GM23338 (cell line): ENCODE measurements around the gene ADAM11. TPM values are rescaled to one million over a fixed set of nuclear protein-coding genes. Genes with fewer than 3 reads are reported as not detected.
"Not testable (repeated sequence)": the region's sequence is repeated elsewhere in the genome, so short reads cannot be mapped to it uniquely, and the experiment has no call there.

Experiments
- ATAC-seq: fragments of 200-7000 bp; cut with Tn5 transposase; 3 replicates; pipeline ENCODE4 v1.9.1; 2020
- DNase-seq: peaks from one replicate; pipeline ENCODE4 v3.0.0-alpha.2; 2015; ENCODE audit warnings: low spot score
- H2AFZ ChIP-seq: fragments of 200-600 bp; sonication (generic); 2 replicates; pipeline ENCODE4 v1.8.0; 2016; ENCODE audit warnings: antibody characterized with exemption, mild to moderate bottlenecking, moderate library complexity
- H3F3A ChIP-seq: fragments of 200-600 bp; sonication (generic); replicated peaks from 2 replicates; pipeline ENCODE4 v1.8.0; 2017; ENCODE audit warnings: antibody characterized with exemption, mixed run types, low read depth
- H3K27ac ChIP-seq: fragments of 200-600 bp; sonication (generic); 2 replicates; pipeline ENCODE4 v1.6.1; 2016; ENCODE audit warnings: low read depth
- H3K27me3 ChIP-seq: fragments of 200-600 bp; sonication (generic); 2 replicates; pipeline ENCODE4 v1.8.0; 2016; ENCODE audit warnings: mild to moderate bottlenecking, mixed run types, moderate library complexity; ENCODE audit not compliant: insufficient read depth
- H3K36me3 ChIP-seq: fragments of 200-600 bp; sonication (generic); 2 replicates; pipeline ENCODE4 v1.8.0; 2016; ENCODE audit warnings: mild to moderate bottlenecking; ENCODE audit not compliant: insufficient read depth
- H3K4me1 ChIP-seq: fragments of 200-600 bp; sonication (generic); 2 replicates; pipeline ENCODE4 v1.8.0; 2016; ENCODE audit warnings: mild to moderate bottlenecking, moderate library complexity; ENCODE audit not compliant: insufficient read depth
- H3K4me2 ChIP-seq: fragments of 200-600 bp; sonication (generic); 2 replicates; pipeline ENCODE4 v1.7.1; 2017; ENCODE audit warnings: mixed run types
- H3K4me3 ChIP-seq: fragments of 200-600 bp; sonication (generic); 2 replicates; pipeline ENCODE4 v1.6.1; 2016; ENCODE audit warnings: mixed run types
- H3K79me2 ChIP-seq: fragments of 200-600 bp; sonication (generic); replicated peaks from 2 replicates; pipeline ENCODE4 v1.8.0; 2017; ENCODE audit warnings: mild to moderate bottlenecking; ENCODE audit not compliant: insufficient read depth
- H3K9me2 ChIP-seq: fragments of 200-600 bp; sonication (generic); 2 replicates; pipeline ENCODE4 v1.8.0; 2017; ENCODE audit not compliant: insufficient read depth
- H4K20me1 ChIP-seq: fragments of 200-600 bp; sonication (generic); replicated peaks from 2 replicates; pipeline ENCODE4 v1.8.0; 2017; ENCODE audit warnings: mild to moderate bottlenecking; ENCODE audit not compliant: insufficient read depth
- H3K27ac Mint-ChIP-seq: 2 replicates; pipeline ENCODE4 v1.8.0; 2020; ENCODE audit warnings: inconsistent platforms, mild to moderate bottlenecking, moderate library complexity, mixed read lengths
- H3K27me3 Mint-ChIP-seq: 3 replicates; pipeline ENCODE4 v1.8.0; 2022; ENCODE audit warnings: low read depth, mild to moderate bottlenecking, moderate library complexity, mixed read lengths, inconsistent platforms; ENCODE audit not compliant: insufficient read depth, poor library complexity
- H3K36me3 Mint-ChIP-seq: 3 replicates; pipeline ENCODE4 v1.8.0; 2021; ENCODE audit warnings: low read depth, mild to moderate bottlenecking, inconsistent platforms, moderate library complexity, mixed read lengths
- H3K4me1 Mint-ChIP-seq: 3 replicates; pipeline ENCODE4 v1.8.0; 2020; ENCODE audit warnings: mild to moderate bottlenecking, inconsistent platforms, mixed read lengths
- H3K4me3 Mint-ChIP-seq: 3 replicates; pipeline ENCODE4 v1.8.0; 2021; ENCODE audit warnings: moderate library complexity, mild to moderate bottlenecking, inconsistent platforms, mixed read lengths
- H3K9me3 Mint-ChIP-seq: 3 replicates; pipeline ENCODE4 v1.8.0; 2020; ENCODE audit warnings: moderate library complexity, mild to moderate bottlenecking, inconsistent platforms, mixed read lengths
- POLR2AphosphoS5 ChIP-seq: IDR thresholded peaks from 2 replicates; pipeline ENCODE4 v1.6.1; 2016; ENCODE audit warnings: antibody characterized with exemption, low read depth
- ZNF331 ChIP-seq: fragments of 250-450 bp; sonication (Bioruptor Pico); IDR thresholded peaks from 2 replicates; pipeline ENCODE4 v1.5.0; 2020; ENCODE audit warnings: low read depth, mild to moderate bottlenecking, moderate library complexity
- ZNF462 ChIP-seq: fragments of 250-450 bp; sonication (Bioruptor Pico); IDR thresholded peaks from 2 replicates; pipeline ENCODE4 v1.5.0; 2020; ENCODE audit warnings: mild to moderate bottlenecking, moderate library complexity
- polyA plus RNA-seq: library from polyadenylated mRNA; unstranded; fragments of >200 nt; fragmentation: Nextera tagmentation; extraction: Ambion mirVana; gene quantifications from 2 replicates; pipeline ENCODE4 v1.2.1, GENCODE V29; 2016
- total RNA-seq: library from RNA; depleted of rRNA; stranded (reverse); fragments of >200 nt; shearing (Covaris generic); gene quantifications from 2 replicates; pipeline ENCODE4 v1.2.3, GENCODE V29; 2014

The ADAM11 gene
- total and polyA plus RNA-seq, 2 experiments from 2014 or later: 0.55 to 4.7 TPM

GRCh38 chr17:44825236-44825635, 66.4 kb downstream of the ADAM11 start:
- Histone ChIP-seq H3K4me1 (peaks cover 19% of the 10 kb centered on the region), H4K20me1 (peaks cover 64% of the 10 kb centered on the region), H3K79me2 (peaks cover 92% of the 10 kb centered on the region)
- not testable (repeated sequence) for H3K27ac Mint-ChIP-seq, H3K27ac ChIP-seq, H3K4me2 ChIP-seq, H3K9me2 ChIP-seq, ATAC-seq, H3K4me3 Mint-ChIP-seq, DNase-seq, H3K9me3 Mint-ChIP-seq, H3K4me3 ChIP-seq, H3K36me3 ChIP-seq, H2AFZ ChIP-seq, H3F3A ChIP-seq, H3K27me3 Mint-ChIP-seq, H3K27me3 ChIP-seq
- Mint-ChIP-seq H3K4me1 (peaks cover 12% of the 10 kb centered on the region; the same call in 2 of the 3 replicates), H3K36me3 (peaks cover 24% of the 10 kb centered on the region)

GRCh38 chr17:44826123-44826790, 67.5 kb downstream of the ADAM11 start:
- Histone ChIP-seq H3K36me3 (no peaks in the 10 kb centered on the region), H3K27ac (no peak overlapping the region), H3K79me2 (peaks cover 82% of the 10 kb centered on the region), H4K20me1 (peaks cover 59% of the 10 kb centered on the region), H3F3A (no peaks in the 10 kb centered on the region; the same call in 1 of the 2 replicates), H3K27me3 (no peaks in the 10 kb centered on the region), H2AFZ (no peak overlapping the region), H3K9me2 (no peaks in the 10 kb centered on the region), H3K4me1 (peaks cover 22% of the 10 kb centered on the region), H3K4me3 (no peak overlapping the region), H3K4me2 (no peak overlapping the region)
- no peak for DNase-seq
- Mint-ChIP-seq H3K36me3 (peaks cover 22% of the 10 kb centered on the region), H3K4me3 (no peak overlapping the region), H3K9me3 (peaks cover 2% of the 10 kb centered on the region; the same call in 1 of the 3 replicates), H3K27ac (no peak overlapping the region), H3K4me1 (peaks cover 13% of the 10 kb centered on the region; the same call in 2 of the 3 replicates), H3K27me3 (peaks cover 10% of the 10 kb centered on the region)
- TF ChIP-seq ZNF331 (CRISPR knock-in tag) (no peak), POLR2AphosphoS5 (no peak), ZNF462 (CRISPR knock-in tag) (no peak)
- no peak for ATAC-seq
